ENCODE results near the gene IL31RA.

DNA sequence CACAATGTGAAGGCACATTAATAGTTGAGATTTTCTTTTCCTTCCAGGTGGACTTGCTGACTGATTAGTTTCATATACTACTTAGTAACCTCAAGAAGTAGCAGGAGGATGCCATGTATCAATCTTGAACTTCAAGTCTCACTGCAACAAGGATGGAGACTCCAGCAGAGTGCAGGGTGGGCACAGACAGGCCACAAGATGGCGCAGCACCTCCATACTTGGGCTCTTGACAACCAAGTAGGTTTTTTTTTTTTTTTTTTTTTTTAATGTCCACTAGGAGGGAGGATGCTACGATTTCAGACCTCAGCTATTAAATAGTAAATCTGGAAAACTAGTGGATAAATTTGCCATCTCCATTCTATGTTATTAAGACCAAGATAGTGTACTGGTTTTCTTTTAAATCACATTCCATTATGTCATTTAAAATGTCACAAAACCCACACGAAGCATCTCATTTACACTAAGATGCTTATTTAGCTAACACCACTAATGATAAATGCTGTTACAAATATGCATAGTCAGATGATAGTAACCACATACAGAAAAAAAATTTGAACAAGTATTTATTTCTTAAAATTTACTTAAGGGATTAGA lies 85.0 kb downstream of the IL31RA start:
- TF ChIP-seq CTCF (IDR thresholded peaks at IDR 0.05), result peak; percentile 54 to 80 (median 69)
- TF ChIP-seq EP300 (IDR thresholded peaks at IDR 0.05), result no peak
